MM.1S (cell line): Measurements from ENCODE around the gene DLX2.

ENCODE experiments used
- DNase-seq: peaks from one replicate; pipeline ENCODE4 v3.0.0-alpha.2; 2015
- H2AFZ ChIP-seq: fragments of 300-600 bp; sonication (generic); 2 replicates; pipeline ENCODE4 v1.6.0; 2016; ENCODE audit warnings: antibody characterized with exemption, low read length
- H3F3A ChIP-seq: fragments of 300-600 bp; sonication (generic); 2 replicates; pipeline ENCODE4 v1.6.1; 2016; ENCODE audit warnings: mild to moderate bottlenecking, antibody characterized with exemption, low read length, moderate library complexity, mixed read lengths; ENCODE audit not compliant: insufficient read depth
- H3K27ac ChIP-seq: fragments of 300-600 bp; sonication (generic); 2 replicates; pipeline ENCODE4 v1.5.1; 2016; ENCODE audit warnings: mild to moderate bottlenecking, low read length
- H3K27me3 ChIP-seq: fragments of 300-600 bp; sonication (generic); replicated peaks from 2 replicates; pipeline ENCODE4 v1.6.0; 2016; ENCODE audit warnings: low read length; ENCODE audit not compliant: insufficient read depth
- H3K36me3 ChIP-seq: fragments of 300-600 bp; sonication (generic); replicated peaks from 2 replicates; pipeline ENCODE4 v1.6.1; 2016; ENCODE audit warnings: mild to moderate bottlenecking, low read length, mixed read lengths; ENCODE audit not compliant: insufficient read depth
- H3K4me1 ChIP-seq: fragments of 300-600 bp; sonication (generic); 2 replicates; pipeline ENCODE4 v1.6.1; 2016; ENCODE audit warnings: low read length, mixed read lengths
- H3K4me2 ChIP-seq: fragments of 300-600 bp; sonication (generic); 2 replicates; pipeline ENCODE4 v1.6.0; 2016; ENCODE audit warnings: low read depth, low read length
- H3K4me3 ChIP-seq: fragments of 300-600 bp; sonication (generic); 2 replicates; pipeline ENCODE4 v1.5.1; 2016; ENCODE audit warnings: low read length, mixed read lengths
- H3K79me2 ChIP-seq: fragments of 300-600 bp; sonication (generic); 2 replicates; pipeline ENCODE4 v1.6.1; 2016; ENCODE audit warnings: mixed run types, low read length, mixed read lengths
- H3K9ac ChIP-seq: fragments of 300-600 bp; sonication (generic); 2 replicates; pipeline ENCODE4 v1.6.1; 2016; ENCODE audit warnings: low read length, mixed read lengths
- H3K9me2 ChIP-seq: fragments of 300-600 bp; sonication (generic); replicated peaks from 2 replicates; pipeline ENCODE4 v1.6.1; 2016; ENCODE audit warnings: mild to moderate bottlenecking, low read length, mixed read lengths; ENCODE audit not compliant: insufficient read depth
- H3K9me3 ChIP-seq: fragments of 300-600 bp; sonication (generic); replicated peaks from 2 replicates; pipeline ENCODE4 v1.6.1; 2016; ENCODE audit warnings: mild to moderate bottlenecking, low read length, mixed read lengths; ENCODE audit not compliant: insufficient read depth
- H4K20me1 ChIP-seq: fragments of 300-600 bp; sonication (generic); 2 replicates; pipeline ENCODE4 v1.6.1; 2016; ENCODE audit warnings: mild to moderate bottlenecking, low read length, moderate library complexity, mixed read lengths; ENCODE audit not compliant: insufficient read depth
- CTCF ChIP-seq: fragments of 300-600 bp; sonication (generic); IDR thresholded peaks from 2 replicates; pipeline ENCODE4 v1.5.1; 2016; ENCODE audit warnings: antibody characterized with exemption, low read length, mixed read lengths
- EZH2 ChIP-seq: fragments of 300-600 bp; sonication (generic); optimal IDR thresholded peaks from 2 replicates; pipeline ENCODE3; 2017; ENCODE audit warnings: low read depth, mild to moderate bottlenecking, antibody characterized with exemption, low read length, mixed read lengths
- EZH2phosphoT487 ChIP-seq: fragments of 300-600 bp; sonication (generic); IDR thresholded peaks from 2 replicates; pipeline ENCODE4 v1.6.1; 2018; ENCODE audit warnings: antibody characterized with exemption, low read length

Gene DLX2

GRCh38 chr2:172101821-172102390 lies 794 bp downstream of the DLX2 start:
- peaks cover 64% of the 10 kb centered on the region for H3K27me3 ChIP-seq

GRCh38 chr2:172100935-172101820 lies 1.5 kb downstream of the DLX2 start:
- Histone ChIP-seq H4K20me1 (no peaks in the 10 kb centered on the region), H3K9me2 (no peaks in the 10 kb centered on the region), H3K4me2 (peak overlapping the region; percentile 92), H3K9me3 (no peaks in the 10 kb centered on the region), H3K4me3 (peak overlapping the region; percentile 70), H3K27me3 (peaks cover 71% of the 10 kb centered on the region), H3K9ac (no peak overlapping the region), H2AFZ (peak overlapping the region; percentile 96; the same call in 1 of the 2 replicates), H3K36me3 (no peaks in the 10 kb centered on the region), H3K4me1 (0 out of 2 replicates have a peak, but pooled peaks cover 10% of the 10 kb centered on the region), H3F3A (no peaks in the 10 kb centered on the region), H3K27ac (no peak overlapping the region), H3K79me2 (no peaks in the 10 kb centered on the region)
- TF ChIP-seq CTCF (no peak), EZH2 (peak; percentile 71)
- DNase-seq, result no peak

More at GRCh38 chr2:172101821-172102390, 794 bp downstream of the DLX2 start:
- H3K36me3 ChIP-seq, result no peaks in the 10 kb centered on the region
- H2AFZ ChIP-seq, result peak overlapping the region; percentile 96
- no peaks in the 10 kb centered on the region for H4K20me1 ChIP-seq
- H3K4me1 ChIP-seq, result 0 out of 2 replicates have a peak, but pooled peaks cover 10% of the 10 kb centered on the region
- no peaks in the 10 kb centered on the region for H3K9me3 ChIP-seq
- no peaks in the 10 kb centered on the region for H3F3A ChIP-seq
- no peak for DNase-seq
- no peaks in the 10 kb centered on the region for H3K79me2 ChIP-seq
- no peaks in the 10 kb centered on the region for H3K9me2 ChIP-seq
- H3K9ac ChIP-seq, result peak overlapping the region; percentile 27; the same call in 1 of the 2 replicates
- H3K4me2 ChIP-seq, result peak overlapping the region; percentile 92
- H3K27ac ChIP-seq, result no peak overlapping the region
- peak overlapping the region; percentile 70 for H3K4me3 ChIP-seq
- TF ChIP-seq CTCF (no peak), EZH2phosphoT487 (no peak), EZH2 (no peak)

- TF ChIP-seq EZH2 (peak; percentile 28), CTCF (no peak), EZH2phosphoT487 (peak; percentile 45; the same call in 1 of the 2 replicates)
- Histone ChIP-seq H3F3A (no peaks in the 10 kb centered on the region), H3K79me2 (no peaks in the 10 kb centered on the region), H2AFZ (no peak overlapping the region), H3K9ac (no peak overlapping the region), H3K4me2 (no peak overlapping the region), H3K4me1 (0 out of 2 replicates have a peak, but pooled peaks cover 10% of the 10 kb centered on the region), H3K27me3 (peaks cover 71% of the 10 kb centered on the region), H3K36me3 (no peaks in the 10 kb centered on the region), H3K27ac (no peak overlapping the region), H3K9me3 (no peaks in the 10 kb centered on the region), H3K9me2 (no peaks in the 10 kb centered on the region), H3K4me3 (no peak overlapping the region), H4K20me1 (no peaks in the 10 kb centered on the region)
- no peak for DNase-seq
These were observed 2.4 kb downstream of the DLX2 start for GRCh38 chr2:172100080-172100934.
